ENCODE measurements around the gene NTN4. TPM values are rescaled to one million over a fixed set of nuclear protein-coding genes. Genes with fewer than 3 reads are reported as not detected.

Gene NTN4
- total RNA-seq, 4 donors from 2014 or later = 5.0 to 22.5 (median 12.4) TPM

- Histone ChIP-seq H3K27ac (no peak overlapping the region), H3K4me1 (peaks cover 0 to 26% (median 0%) of the 10 kb centered on the region in 3 donors), H3K27me3 (no peaks in the 10 kb centered on the region), H3K36me3 (no peaks in the 10 kb centered on the region), H3K9me3 (no peaks in the 10 kb centered on the region), H3K4me3 (no peak overlapping the region)
- 77 to 99% methylated on average over 4 of the region's 4 CpGs for whole genome bisulfite sequencing, 2 donors
- TF ChIP-seq CTCF (IDR thresholded peaks at IDR 0.05) (no peak), POLR2A (IDR thresholded peaks at IDR 0.05) (no peak)
- intact Hi-C loops (cut with DNase I) = no loop called here
- DNase-seq = no peak
Measured at GRCh38 chr12:95796225-95796981, 5.8 kb upstream of the NTN4 start.

- no peak for TF ChIP-seq CTCF (IDR thresholded peaks at IDR 0.05)
- TF ChIP-seq POLR2A (IDR thresholded peaks at IDR 0.05) = no peak
- H3K27ac ChIP-seq = peak overlapping the region; percentile 75 to 92 (median 86)
- H3K9me3 ChIP-seq = no peaks in the 10 kb centered on the region
- 6 to 7% methylated on average over 10 to 13 of the region's 49 CpGs for WGBS, 2 donors
- peak overlapping the region; percentile 50 to 94 (median 84) for H3K4me3 ChIP-seq
- intact Hi-C loops (cut with DNase I) = no loop called here
- DNase-seq = no peak
- no peaks in the 10 kb centered on the region for H3K36me3 ChIP-seq
- H3K4me1 ChIP-seq = peaks cover 9 to 64% (median 12%) of the 10 kb centered on the region in 3 donors
- peaks cover 0 to 24% (median 0%) of the 10 kb centered on the region in 4 donors for H3K27me3 ChIP-seq
Measured at GRCh38 chr12:95790917-95791849, 619 bp upstream of the NTN4 start.

- H3K4me3 ChIP-seq = peak overlapping the region; percentile 50 to 94 (median 84)
- peaks cover 0 to 24% (median 0%) of the 10 kb centered on the region in 4 donors for H3K27me3 ChIP-seq
- intact Hi-C loops (cut with DNase I) = no loop called here
- no peak for DNase-seq
- no peak for TF ChIP-seq POLR2A (IDR thresholded peaks at IDR 0.05)
- TF ChIP-seq CTCF (IDR thresholded peaks at IDR 0.05) = no peak
- H3K36me3 ChIP-seq = no peaks in the 10 kb centered on the region
- peaks cover 9 to 67% (median 17%) of the 10 kb centered on the region in 3 donors for H3K4me1 ChIP-seq
- H3K27ac ChIP-seq = peak overlapping the region; percentile 75 to 92 (median 86)
- WGBS, 2 donors = 15 to 29% methylated on average over 2 to 7 of the region's 39 CpGs
- H3K9me3 ChIP-seq = no peaks in the 10 kb centered on the region
Measured at GRCh38 chr12:95789126-95790032, 1.2 kb downstream of the NTN4 start.

DNA sequence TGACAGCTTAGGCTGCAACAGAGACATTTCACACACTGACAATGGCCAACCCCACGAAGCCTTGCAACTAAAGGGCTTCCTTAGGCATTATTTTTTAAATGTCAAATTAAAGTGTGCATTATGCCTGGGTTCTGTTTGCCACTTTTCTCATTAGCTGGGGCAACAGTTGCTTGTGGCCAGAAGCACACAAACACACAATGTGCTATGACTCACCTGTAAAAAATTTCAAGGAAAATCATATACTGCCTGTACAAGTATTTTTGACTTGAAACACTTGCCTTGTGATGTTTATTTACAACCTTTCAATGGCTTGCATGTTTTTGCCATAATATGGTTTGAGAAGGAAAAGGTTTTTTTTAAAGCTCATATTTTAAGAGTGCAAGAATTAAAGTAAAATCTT is 1.9 kb downstream of the NTN4 start:
- Histone ChIP-seq H3K36me3 (no peaks in the 10 kb centered on the region), H3K4me3 (peak overlapping the region in 3 of 4 donors; percentile 76 to 94 (median 92)), H3K27me3 (peaks cover 0 to 24% (median 0%) of the 10 kb centered on the region in 4 donors), H3K27ac (peak overlapping the region in 2 of 4 donors; percentile 84 to 89), H3K9me3 (no peaks in the 10 kb centered on the region), H3K4me1 (peaks cover 9 to 67% (median 17%) of the 10 kb centered on the region in 3 donors)
- intact Hi-C loops (cut with DNase I) = no loop called here
- TF ChIP-seq CTCF (IDR thresholded peaks at IDR 0.05) (no peak), POLR2A (IDR thresholded peaks at IDR 0.05) (no peak)
- DNase-seq = no peak
- 27 to 31% methylated on average over 1 of the region's 1 CpG for WGBS, 2 donors

All from esophagus squamous epithelium (tissue), 5 donors.